Measurements from ENCODE around the gene KNCN.

DNA sequence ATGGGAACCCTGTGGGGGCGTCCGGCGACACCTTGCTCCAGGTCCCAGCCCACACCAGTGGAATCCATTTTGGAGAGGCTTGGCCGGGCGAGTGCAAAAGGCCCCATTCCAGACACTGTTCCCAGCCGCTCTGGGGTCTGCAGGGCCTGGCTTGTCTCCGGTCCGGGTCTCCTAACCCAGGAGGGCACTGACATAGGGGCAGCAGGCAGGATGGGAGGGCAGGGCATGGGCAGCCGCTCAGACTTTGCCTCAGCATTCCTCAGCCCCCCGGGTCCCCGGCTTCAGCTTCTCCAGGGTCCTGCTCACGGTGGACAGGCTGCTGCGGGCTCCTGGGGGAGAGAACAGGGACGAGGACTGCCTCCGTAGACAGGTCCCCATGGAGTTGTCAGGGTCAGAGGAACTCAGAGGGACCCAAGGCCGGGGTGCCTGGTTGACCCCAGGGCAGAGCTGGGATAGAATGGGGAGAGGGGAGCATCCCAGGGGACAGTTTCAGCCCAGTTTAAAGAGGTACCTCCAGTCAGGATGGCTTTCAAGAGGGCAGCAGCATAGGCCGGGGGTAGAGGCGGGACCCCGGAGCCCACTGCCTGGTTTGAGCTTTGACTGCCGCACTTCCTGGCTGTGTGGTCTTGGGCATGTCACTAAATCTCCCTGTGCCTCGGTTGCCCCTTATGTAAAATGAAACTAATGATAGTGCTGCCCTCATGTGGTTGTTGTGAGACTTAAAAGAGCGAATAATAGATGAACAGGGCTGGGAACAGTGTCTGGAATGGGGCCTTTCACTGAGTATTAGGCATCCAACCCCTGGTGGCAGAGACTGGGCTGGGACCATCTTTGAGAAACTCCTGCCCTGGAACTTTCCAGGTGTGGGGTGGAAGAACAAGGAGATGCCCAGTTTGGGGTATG, 3.7 kb downstream of the KNCN start:
- TF ChIP-seq CTCF (IDR thresholded peaks at IDR 0.05; ENCODE audit: low read depth, low read length, poor library complexity, severe bottlenecking) (peak; percentile 68), EZH2phosphoT487 (IDR thresholded peaks at IDR 0.05; ENCODE audit: borderline replicate concordance, low read length) (no peak)
